Ovary (tissue), 9 donors: Measurements from ENCODE around the gene GNB1L. TPM values are rescaled to one million over a fixed set of nuclear protein-coding genes. Genes with fewer than 3 reads are reported as not detected.

Experiments
- DNase-seq, 5 donors: peaks; one replicate each; pipeline ENCODE4 v3.0.0-alpha.2; 2019 to 2020
- H3K27ac ChIP-seq, 2 donors: fragments of 200-600 bp; one replicate each; pipeline versions ENCODE4 v1.5.1 to v1.8.0; 2019 to 2022
- H3K27me3 ChIP-seq: fragments of 200-600 bp; one replicate; pipeline ENCODE4 v1.8.0; 2022
- H3K36me3 ChIP-seq: fragments of 200-600 bp; sonication (generic); one replicate; pipeline ENCODE4 v1.5.1; 2019
- H3K4me1 ChIP-seq: one replicate; pipeline ENCODE4 v1.8.1; 2013; ENCODE audit warnings: mild to moderate bottlenecking, moderate library complexity; ENCODE audit not compliant: insufficient read depth
- H3K4me3 ChIP-seq: fragments of 200-600 bp; sonication (generic); one replicate; pipeline ENCODE4 v1.5.1; 2017
- H3K9me3 ChIP-seq, 2 donors: fragments of 200-600 bp in 1 of 2; sonication (generic) in 1 of 2; one replicate each; pipeline versions ENCODE4 v1.5.1 to v1.8.1; 2013 to 2019; ENCODE audit warnings: mild to moderate bottlenecking in 1 of 2, moderate library complexity in 1 of 2
- CTCF ChIP-seq, 3 donors: fragments of 450-650 bp in 2 of 3; fragments of 200-600 bp in 1 of 3; IDR thresholded peaks; one replicate each; pipeline versions ENCODE4 v1.5.1 to v1.8.0; 2016 to 2022; ENCODE audit warnings: antibody characterized with exemption in 3 of 3, mild to moderate bottlenecking in 1 of 3
- EP300 ChIP-seq: sonication (generic); formaldehyde crosslinking; IDR thresholded peaks from one replicate; pipeline ENCODE4 v1.6.1; 2017; ENCODE audit warnings: antibody characterized with exemption
- POLR2A ChIP-seq: fragments of 450-650 bp; IDR thresholded peaks from one replicate; pipeline ENCODE4 v1.6.1; 2017; ENCODE audit warnings: antibody characterized with exemption, mild to moderate bottlenecking, moderate library complexity
- WGBS, 3 donors: extraction: QIAGEN DNeasy Blood & Tissue Kit in 1 of 3; methylation state at CpG; one replicate each; pipeline versions ENCODE4 v1.1.5 to v1.1.7; 2013 to 2017; 5-methylcytosine and 5-hydroxymethylcytosine counted together
- intact Hi-C, 4 donors: fragments of 100-400 bp; cut with DNase I; formaldehyde crosslinking; loops; one replicate each; pipeline versions ENCODE4 v1.11.0 to v1.15.1; 2022 to 2023
- polyA plus RNA-seq, 2 donors: library from polyadenylated mRNA; stranded (reverse); fragments of 200-250 nt in 1 of 2; fragments of 350-450 nt in 1 of 2; fragmentation: Illumina TruSeq in 1 of 2; extraction: RNeasy Lipid Tissue Mini Kit (QIAGEN cat#74804) in 1 of 2; gene quantifications; one replicate each; pipeline ENCODE4 v1.2.3, GENCODE V29; 2013 to 2014
- total RNA-seq, 7 donors: library from RNA; depleted of rRNA in 2 of 7; stranded (reverse); fragments of >200 nt in 2 of 7; fragmentation: NEBNext Ultra II Directional in 3 of 7; extraction: Animal tissue kit (Norgen Biotek cat#: 25700) in 3 of 7; gene quantifications; one replicate each; pipeline versions ENCODE4 v1.1.0 to v1.2.4, GENCODE V29; 2016 to 2023
- donor health status: DM: no; HTN: no; CAD: no; lungs with moderate emphysema.
- donor health status: DM: no; HTN: no; CAD: no.
- donor health status: Bipolar disorder and iron deficiency.
- donor health status: DM: yes; HTN: yes; CAD: no.
- donor health status: DM: no; HTN: no; CAD: no.
- donor health status: DM: yes; HTN: yes; CAD: no.

The GNB1L gene
- total and polyA plus RNA-seq, 9 donors: 3.1 to 14.9 (median 5.8) TPM; not detected in 1

GRCh38 chr22:19800306-19800705 is 54.4 kb downstream of the GNB1L start:
- WGBS, 3 donors: 90 to 94% (median 91%) methylated on average over 8 of the region's 8 CpGs
- TF ChIP-seq EP300 (no peak), POLR2A (no peak), CTCF (IDR thresholded peaks at IDR 0.05) (no peak)
- Histone ChIP-seq H3K27me3 (no peaks in the 10 kb centered on the region), H3K4me1 (no peaks in the 10 kb centered on the region), H3K9me3 (no peaks in the 10 kb centered on the region), H3K4me3 (no peak overlapping the region), H3K36me3 (no peaks in the 10 kb centered on the region), H3K27ac (no peak overlapping the region)
- no peak for DNase-seq
- intact Hi-C loops: no loop called here

DNA sequence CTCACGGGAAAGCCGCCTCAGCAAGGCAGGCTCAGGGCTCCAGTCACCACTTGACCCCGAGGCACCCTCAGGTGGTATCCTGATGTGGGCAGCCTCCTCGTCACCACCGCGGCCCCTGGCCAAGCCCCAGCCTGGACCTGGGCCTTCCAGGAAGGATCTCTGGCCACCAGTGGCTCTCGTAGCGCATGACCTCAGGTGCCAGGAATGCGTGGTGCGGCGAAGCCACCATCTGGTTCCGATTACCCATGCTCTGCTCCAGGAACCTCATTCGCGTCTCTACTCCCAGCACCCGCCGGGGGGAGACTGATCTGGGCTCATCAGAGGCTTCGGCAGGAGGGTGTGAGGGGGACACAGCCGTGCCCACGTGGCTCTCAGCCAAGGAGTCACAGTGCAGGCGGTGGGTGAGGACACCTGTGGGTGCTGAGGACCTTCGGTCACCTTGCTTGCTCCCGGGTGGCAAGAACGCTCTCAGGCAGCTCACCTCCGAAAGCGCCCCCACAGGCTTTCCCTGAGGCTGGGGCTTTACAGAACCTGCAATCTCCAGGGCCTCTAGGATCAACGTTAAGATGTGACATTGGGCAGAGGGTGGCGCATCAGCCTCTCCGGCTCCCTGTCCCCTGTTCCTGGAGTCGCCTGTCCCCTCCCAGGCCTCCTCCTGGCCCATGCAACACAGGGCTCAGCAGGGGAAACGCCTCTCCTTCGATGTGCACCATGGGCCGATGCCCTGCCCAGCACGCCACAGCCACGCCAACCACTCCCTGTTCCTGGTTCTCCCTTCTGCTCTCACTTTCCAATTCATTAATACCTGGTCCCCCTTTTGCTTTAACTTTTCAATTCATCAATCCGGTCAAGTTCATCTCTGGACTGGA is 55.1 kb downstream of the GNB1L start:
- intact Hi-C loops: no loop called here
- peak in 2 of 5 donors; percentile 25 to 47 for DNase-seq
- no peaks in the 10 kb centered on the region for H3K9me3 ChIP-seq
- 65 to 83% (median 83%) methylated on average over 35 of the region's 35 CpGs for WGBS, 3 donors
- H3K27ac ChIP-seq: no peak overlapping the region
- H3K36me3 ChIP-seq: no peaks in the 10 kb centered on the region
- no peaks in the 10 kb centered on the region for H3K4me1 ChIP-seq
- no peak for TF ChIP-seq CTCF (IDR thresholded peaks at IDR 0.05)
- no peak for TF ChIP-seq EP300
- no peak for TF ChIP-seq POLR2A
- H3K4me3 ChIP-seq: no peak overlapping the region
- H3K27me3 ChIP-seq: no peaks in the 10 kb centered on the region

DNA sequence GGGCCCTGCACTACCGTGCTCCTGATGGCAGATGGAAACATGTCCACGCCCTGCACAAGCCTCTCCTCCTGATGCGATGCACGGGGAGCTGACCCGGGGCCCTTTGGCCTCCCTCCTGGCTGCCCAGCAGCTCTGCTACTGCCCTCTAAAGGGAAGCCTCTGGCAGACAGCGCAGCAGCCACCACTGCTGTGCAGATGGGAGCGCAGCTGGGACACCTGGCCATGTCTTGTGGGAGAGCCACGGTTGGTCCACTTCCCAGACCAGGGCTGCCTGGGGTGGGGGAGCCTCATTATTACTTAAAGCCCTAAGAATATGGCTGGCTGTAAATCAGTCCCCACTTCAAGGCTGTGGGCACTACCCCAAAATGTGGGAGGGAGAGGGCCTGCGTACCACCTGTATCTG is 55.8 kb downstream of the GNB1L start:
- Histone ChIP-seq H3K27ac (no peak overlapping the region), H3K4me3 (no peak overlapping the region), H3K9me3 (no peaks in the 10 kb centered on the region), H3K27me3 (no peaks in the 10 kb centered on the region), H3K36me3 (no peaks in the 10 kb centered on the region), H3K4me1 (no peaks in the 10 kb centered on the region)
- intact Hi-C loops: no loop called here
- 74 to 82% (median 79%) methylated on average over 9 of the region's 9 CpGs for WGBS, 3 donors
- DNase-seq: peak in 1 of 5 donors; percentile 12
- TF ChIP-seq CTCF (IDR thresholded peaks at IDR 0.05) (no peak), EP300 (no peak), POLR2A (no peak)

DNA sequence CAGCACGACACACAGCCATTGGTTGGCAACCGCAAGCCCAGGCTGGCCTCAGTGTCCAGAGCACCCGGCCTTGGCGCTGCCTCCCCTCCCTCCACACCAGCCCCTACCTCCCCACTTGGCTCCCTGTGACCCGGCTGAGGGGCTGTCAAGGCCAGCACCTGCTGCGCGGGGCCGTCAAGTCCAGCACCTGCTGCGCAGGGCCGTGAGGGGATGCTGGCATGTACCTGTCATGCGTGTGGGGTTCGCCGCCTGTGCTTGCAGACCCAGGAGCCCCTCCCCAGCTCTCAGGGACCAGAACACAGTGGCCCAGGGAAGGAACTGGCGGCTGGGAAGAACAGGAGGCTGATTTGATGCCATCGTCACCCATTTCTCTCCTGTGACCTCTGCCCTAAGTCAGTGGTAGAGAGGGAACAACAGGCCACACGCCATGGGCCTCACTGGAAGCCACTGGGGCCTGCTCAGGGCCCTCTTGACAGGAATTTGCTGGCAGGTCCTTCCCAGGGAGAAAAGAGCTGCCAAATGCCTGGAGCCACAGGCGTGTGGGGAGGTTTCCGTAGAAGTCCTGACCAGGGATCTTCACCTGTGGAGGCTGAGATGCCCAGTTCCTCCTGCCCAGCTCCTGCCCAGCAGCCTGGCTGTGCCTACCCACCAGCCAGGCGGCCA is 56.5 kb downstream of the GNB1L start:
- DNase-seq: peak in 1 of 5 donors; percentile 14
- Histone ChIP-seq H3K9me3 (no peaks in the 10 kb centered on the region), H3K4me1 (no peaks in the 10 kb centered on the region), H3K36me3 (no peaks in the 10 kb centered on the region), H3K27me3 (no peaks in the 10 kb centered on the region), H3K4me3 (no peak overlapping the region), H3K27ac (no peak overlapping the region)
- TF ChIP-seq POLR2A (no peak), EP300 (no peak), CTCF (IDR thresholded peaks at IDR 0.05) (no peak)
- 95% methylated on average over 19 of the region's 19 CpGs for WGBS, 3 donors
- intact Hi-C loops: no loop called here
